Fibroblast of skin of left quadriceps (primary cell): ENCODE measurements around the gene PLK2.

Source experiments
- DNase-seq, 2 experiments: peaks; one replicate each; pipeline ENCODE4 v3.0.0-alpha.2; 2013; ENCODE audit warnings: low read depth in 2 of 2

Gene PLK2

DNA sequence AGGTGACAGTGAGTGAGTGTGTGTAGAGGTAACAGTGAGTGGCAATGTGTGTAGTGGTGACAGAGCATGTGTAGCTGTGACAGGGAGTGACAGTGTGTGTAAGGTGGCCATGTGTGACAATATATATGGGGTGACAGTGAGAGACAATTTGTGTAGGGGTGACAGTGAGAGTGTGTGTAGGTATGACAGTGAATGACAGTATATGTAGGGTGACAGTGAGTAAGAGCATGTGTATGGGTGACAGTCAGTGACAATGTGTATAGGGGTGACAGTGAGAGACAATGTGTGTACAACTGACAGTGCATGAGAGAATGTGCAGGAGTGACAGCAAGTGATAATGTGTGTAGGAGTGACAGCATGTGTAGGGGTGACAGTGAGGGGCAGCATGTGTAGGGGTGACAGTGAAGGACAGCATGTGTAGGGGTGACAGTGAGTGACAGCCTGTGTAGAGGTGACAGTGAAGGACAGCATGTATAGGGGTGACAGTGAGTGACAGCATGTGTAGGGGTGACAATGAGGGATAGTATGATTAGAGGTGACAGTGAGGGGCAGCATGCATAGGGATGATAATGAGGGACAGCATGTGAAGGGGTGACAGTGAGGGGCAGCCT lies 21.3 kb upstream of the PLK2 start:
- DNase-seq, result no peak

DNA sequence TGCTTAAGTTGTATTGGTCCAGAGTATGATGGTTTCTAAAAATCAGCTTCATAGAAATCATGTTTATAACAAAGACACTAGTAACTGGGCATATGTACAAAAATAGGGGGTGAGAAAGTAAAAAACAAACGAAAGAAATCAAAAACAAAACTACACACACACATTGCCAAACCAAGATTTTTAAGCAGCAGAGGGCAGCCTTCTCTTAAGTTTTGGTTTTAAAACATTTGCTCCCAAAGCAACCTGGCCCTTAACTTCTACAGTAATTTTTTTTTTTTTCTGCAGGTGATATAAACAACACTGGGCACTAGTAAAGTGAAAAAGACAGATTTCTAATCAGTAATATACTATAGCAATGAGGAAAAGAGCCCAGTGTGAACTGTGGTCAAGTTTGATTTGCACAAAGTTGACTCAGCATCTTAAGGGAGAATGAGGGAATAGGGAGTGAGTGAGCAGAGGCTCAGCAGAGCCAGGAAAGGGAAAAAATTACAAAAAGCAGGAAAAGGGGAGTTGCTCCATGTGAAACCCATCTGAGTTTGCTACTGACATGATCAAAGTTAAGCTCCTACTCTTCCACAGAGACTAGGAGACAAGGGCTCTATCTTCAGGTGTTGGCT lies 18.0 kb upstream of the PLK2 start:
- no peak for DNase-seq

- DNase-seq, result no peak
Measured at GRCh38 chr5:58475404-58475803, 15.5 kb upstream of the PLK2 start.

GRCh38 chr5:58469896-58470295 lies 10.0 kb upstream of the PLK2 start:
- no peak for DNase-seq

- DNase-seq, result no peak
Measured at GRCh38 chr5:58466939-58467338, 7.1 kb upstream of the PLK2 start.

DNA sequence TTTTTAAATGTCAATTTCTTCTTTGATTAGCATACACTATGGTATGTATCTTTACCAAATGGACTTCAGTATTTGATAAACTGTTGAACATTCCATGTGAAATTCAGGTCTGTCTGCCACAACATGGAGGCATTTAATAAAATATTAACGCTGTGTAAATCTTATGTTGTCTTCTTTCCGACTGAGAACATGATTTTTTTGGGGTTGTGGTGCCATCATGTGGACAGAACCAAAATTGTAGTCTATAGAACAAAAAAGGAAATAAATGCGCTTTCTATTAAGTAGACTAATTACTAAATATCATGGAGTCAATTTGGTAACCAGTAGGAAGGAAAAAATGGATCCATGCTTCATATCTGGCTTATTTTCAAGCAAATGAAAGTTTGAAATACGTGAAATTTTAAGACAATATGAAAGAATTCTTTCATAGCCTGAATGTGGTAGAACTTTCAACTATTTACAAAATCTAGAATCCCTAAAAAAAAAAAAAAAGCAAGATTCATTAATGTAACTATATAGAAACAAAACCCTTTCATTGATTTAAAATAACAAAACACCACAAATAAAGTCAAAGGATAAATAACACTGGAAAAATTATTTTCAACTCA lies 2.8 kb upstream of the PLK2 start:
- peak; percentile 36 to 48 for DNase-seq

DNA sequence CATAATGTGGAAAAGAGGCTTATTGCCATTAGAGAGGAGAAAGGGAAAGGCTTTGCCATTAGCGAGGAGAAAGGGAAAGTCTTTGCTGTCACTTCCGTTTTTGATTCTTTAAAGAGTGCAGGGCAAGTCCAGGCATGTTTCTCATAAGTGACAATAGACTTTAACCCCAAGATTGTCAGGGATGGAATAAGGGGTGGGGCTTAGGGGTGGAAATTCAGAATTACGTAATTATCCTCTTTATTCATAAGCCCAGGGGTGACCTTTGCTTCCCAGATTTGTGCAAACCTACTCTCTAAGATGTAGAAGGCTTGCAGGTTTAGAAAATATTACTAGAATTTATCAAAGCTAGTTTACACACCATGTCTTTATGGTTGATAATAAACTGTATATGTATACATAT lies 2.3 kb upstream of the PLK2 start:
- no peak for DNase-seq

DNA sequence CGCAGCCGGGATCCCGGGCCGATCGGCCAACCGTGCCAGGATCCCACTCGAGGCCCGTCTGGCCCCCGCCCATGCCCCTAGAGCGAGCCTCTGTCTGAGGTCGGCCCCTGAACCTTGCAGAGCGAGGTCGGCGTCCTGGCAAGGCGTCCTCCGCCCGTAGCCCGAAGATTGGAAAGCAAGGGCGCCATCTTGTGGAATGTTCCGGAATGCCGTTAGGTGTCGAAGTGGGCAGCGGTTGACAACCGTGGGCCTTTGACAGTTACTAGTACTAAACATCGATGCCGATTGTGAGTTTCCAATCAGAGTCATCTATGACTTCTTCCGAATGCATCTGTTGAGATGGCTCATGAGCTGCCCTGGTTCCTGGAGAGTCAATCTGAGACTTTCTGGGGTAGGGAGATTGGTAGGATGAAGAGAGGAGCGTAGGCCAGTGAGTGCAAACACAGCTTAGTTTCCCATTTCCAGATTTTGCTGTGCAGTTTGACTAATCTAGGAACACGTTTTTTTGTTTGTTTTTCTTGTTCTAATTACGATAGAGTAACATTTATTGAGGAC lies 923 bp upstream of the PLK2 start:
- peak; percentile 65 to 66 for DNase-seq

GRCh38 chr5:58459146-58460001 lies 512 bp downstream of the PLK2 start:
- no peak for DNase-seq

DNA sequence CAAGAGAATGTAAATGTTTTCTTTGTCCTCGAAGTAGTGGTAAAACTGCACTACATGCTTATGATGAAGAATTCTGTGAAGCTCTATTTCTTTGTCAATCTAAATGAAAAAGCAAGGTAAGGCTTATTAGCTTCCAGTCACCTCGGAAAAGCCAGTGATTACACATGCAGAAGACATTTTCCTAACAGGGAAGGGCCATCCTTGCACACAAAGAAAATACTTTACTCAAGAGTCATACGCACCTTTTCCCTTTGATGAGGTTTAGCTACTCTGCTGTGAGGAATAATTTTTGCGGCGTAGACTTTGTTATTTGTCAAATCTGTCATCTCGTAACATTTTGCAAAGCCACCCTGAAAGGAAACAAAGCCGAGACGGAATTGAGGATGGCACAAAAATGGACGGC lies 1.1 kb downstream of the PLK2 start:
- DNase-seq, result no peak

DNA sequence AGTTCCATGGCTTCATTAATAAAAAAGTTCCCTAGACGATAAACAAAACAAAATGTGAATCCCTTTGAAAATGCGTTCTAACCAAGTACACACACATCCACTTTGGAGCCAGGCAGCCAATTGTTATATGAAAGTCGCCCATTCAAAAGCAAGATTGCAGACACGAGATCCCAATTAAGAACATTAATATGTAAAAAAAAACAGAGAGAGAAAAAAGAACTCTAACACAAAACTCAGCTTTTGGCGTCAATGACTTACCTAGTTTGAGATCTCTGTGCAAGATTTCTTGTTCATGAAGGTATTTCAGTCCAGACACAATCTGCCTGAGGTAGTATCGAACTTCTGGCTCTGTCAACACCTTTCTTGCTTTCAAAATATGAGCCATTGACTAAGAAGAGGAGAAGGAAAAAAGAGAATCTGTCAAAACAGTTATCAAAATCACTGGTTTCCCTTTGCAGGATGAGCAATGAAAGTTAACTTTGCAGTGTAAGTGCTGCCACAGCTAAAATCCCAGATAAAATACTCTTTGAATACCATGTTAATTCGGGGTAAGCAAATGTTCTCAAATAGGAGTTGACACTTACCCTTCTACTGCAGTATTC lies 1.6 kb downstream of the PLK2 start:
- DNase-seq, result no peak

- no peak for DNase-seq
Measured at GRCh38 chr5:58457050-58457449, 2.8 kb downstream of the PLK2 start.

DNA sequence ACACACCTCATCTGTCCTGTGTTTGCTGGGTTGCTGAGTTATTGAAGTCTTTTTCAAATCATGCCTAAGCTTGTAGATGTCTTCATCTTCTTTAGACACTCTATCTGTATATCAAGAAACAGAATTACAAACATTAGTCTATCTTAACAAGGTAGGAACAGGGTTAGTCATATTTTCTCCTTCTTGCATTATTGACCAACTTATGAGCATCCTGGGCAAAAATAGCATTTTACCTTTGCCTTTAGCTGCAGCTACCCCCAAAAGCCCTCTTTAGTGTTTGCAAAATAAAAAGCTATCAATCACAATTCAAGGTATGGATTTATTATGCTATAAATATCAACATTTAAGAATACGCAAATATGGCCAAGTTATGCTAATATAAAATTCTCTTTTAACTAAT lies 3.4 kb downstream of the PLK2 start:
- no peak for DNase-seq

DNA sequence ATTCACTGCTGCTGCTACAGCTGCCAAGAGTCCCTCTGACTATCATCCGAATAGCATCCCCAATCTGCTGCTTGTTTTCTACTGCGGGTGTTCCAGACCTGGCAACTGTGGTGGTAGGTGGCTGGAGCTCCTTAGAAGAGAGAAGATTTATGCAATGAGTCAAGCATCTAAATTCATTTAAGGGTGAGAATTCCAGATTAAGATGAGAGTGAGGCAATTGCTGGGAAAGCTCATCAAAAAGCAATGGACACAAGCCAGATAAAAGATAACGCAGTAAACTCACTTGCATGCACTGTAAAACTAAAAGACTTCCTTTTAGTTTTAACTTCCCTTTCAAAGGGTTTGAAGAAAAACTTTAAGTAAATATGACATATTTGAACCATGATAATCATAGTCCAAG lies 3.9 kb downstream of the PLK2 start:
- no peak for DNase-seq

DNA sequence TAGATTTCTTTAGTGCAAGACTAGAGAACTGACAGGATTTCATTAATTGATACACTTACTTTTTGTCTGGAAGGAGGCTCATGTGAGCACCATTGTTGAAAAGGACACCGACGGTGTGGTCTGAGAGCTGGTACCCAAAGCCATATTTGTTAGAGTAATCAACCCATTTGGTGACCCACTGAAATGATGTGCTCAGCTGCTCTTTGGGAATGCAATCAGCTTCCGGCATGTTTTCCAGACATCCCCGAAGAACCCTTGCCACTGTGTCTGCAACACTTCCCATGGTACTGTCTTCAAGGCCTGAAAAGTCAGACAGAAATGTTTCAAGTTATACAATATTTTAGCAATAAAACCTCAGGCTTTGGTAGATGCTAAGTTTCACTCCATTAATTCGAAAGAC lies 4.4 kb downstream of the PLK2 start:
- DNase-seq, result no peak

DNA sequence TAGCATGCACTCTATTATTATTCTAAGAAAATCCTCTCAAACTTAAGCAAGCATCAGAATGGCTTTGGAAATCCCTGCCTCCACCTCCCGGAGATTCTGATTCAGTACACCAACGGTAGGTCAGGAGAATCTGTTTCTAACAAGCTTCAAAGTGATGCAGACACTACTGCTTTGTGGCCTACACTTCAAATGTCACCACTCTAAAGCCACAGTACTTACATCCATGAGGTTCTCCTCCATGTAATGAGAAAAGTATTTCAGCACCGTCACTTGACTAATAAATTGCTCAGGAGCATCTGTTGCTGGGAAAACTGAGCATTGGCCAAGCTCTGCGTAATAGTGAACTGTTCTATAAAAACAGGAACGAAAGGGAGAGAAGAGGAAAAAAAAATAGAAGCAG lies 4.8 kb downstream of the PLK2 start:
- no peak for DNase-seq

GRCh38 chr5:58454025-58454424 lies 5.9 kb downstream of the PLK2 start:
- no peak for DNase-seq

- DNase-seq, result no peak
Measured at GRCh38 chr5:58453306-58453705, 6.6 kb downstream of the PLK2 start.

DNA sequence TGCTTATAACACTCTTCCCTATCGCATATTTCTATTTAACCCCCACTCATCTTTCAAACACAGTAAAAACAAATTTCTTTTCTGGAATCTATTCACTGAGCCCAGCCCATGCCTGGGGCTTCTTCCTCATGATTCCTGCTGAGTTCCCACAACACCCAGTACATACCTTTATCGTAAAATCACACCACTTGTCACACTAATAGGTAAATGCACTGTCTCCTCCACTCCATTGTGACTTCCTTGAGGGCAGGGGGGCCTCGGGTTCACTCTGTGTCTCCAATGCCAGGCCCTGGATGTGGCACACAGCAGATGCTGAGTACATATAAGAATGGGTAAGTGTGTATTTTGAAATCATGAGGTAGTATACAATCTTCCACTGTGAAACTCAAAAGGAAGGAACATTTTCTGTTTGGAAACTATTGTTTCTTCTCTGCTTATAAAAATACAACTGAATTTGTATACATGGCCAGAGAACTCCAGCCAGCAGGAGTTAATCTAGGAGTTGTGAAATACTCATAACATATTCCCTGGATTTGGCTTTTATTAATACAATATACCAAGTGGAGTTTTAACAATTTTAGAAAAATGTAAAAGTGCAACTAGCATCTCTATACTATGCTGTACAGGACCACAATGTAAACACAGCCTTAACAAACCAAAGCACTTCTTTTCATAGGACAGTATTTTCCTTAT lies 7.2 kb downstream of the PLK2 start:
- DNase-seq, result no peak

- DNase-seq, result no peak
Measured at GRCh38 chr5:58451732-58452565, 7.9 kb downstream of the PLK2 start.
